PC-3 (cell line): Measurements from ENCODE around the gene ARL4A. TPM values are rescaled to one million over a fixed set of nuclear protein-coding genes. Genes with fewer than 3 reads are reported as not detected.
"Not testable (repeated sequence)": the region's sequence is repeated elsewhere in the genome, so short reads cannot be mapped to it uniquely, and the experiment has no call there.

Experiments used
- ATAC-seq: fragments of 200-7000 bp; cut with Tn5 transposase; 2 replicates; pipeline ENCODE4 v1.9.1; 2020; ENCODE audit warnings: mild to moderate bottlenecking, moderate library complexity
- BruUV-seq: library from RNA; stranded (reverse); fragments of 400-500 nt; replicated peaks from 2 replicates; lab custom pipeline; 2021; lab: Mats Ljungman, UMichigan
- CTCF ChIA-PET: fragments of 300-600 bp; sonication (Branson Sonifier 250); formaldehyde crosslinking; loops from one replicate; lab custom pipeline; 2022; ENCODE audit warnings: antibody characterized with exemption; lab: Charles Lee
- POLR2A ChIA-PET: fragments of 300-600 bp; sonication (Branson Sonifier 250); formaldehyde crosslinking; loops from one replicate; lab custom pipeline; 2022; ENCODE audit warnings: antibody characterized with exemption; ENCODE audit not compliant: unreplicated experiment; lab: Charles Lee
- DNase-seq: peaks from one replicate; pipeline ENCODE4 v3.0.0-alpha.2; 2015
- H2AFZ ChIP-seq: fragments of 300-600 bp; sonication (generic); 2 replicates; pipeline ENCODE4 v1.6.0; 2016; ENCODE audit warnings: antibody characterized with exemption, low read length
- H3F3A ChIP-seq: fragments of 300-600 bp; sonication (generic); one replicate; pipeline ENCODE4 v1.6.0; 2017; ENCODE audit warnings: antibody characterized with exemption, low read length, control low read depth, mild to moderate bottlenecking; ENCODE audit not compliant: unreplicated experiment
- H3K27ac ChIP-seq: fragments of 300-600 bp; sonication (generic); 2 replicates; pipeline ENCODE4 v1.5.1; 2016; ENCODE audit warnings: mild to moderate bottlenecking, low read length
- H3K27me3 ChIP-seq: fragments of 300-600 bp; sonication (generic); 2 replicates; pipeline ENCODE4 v1.6.1; 2016; ENCODE audit warnings: low read length, mixed read lengths
- H3K36me3 ChIP-seq: fragments of 300-600 bp; sonication (generic); 2 replicates; pipeline ENCODE4 v1.6.1; 2016; ENCODE audit warnings: low read depth, mixed run types, low read length, mixed read lengths
- H3K4me1 ChIP-seq: fragments of 300-600 bp; sonication (generic); 2 replicates; pipeline ENCODE4 v1.5.1; 2016; ENCODE audit warnings: low read length; ENCODE audit not compliant: insufficient read depth
- H3K4me2 ChIP-seq: fragments of 300-600 bp; sonication (generic); 2 replicates; pipeline ENCODE4 v1.6.0; 2016; ENCODE audit warnings: low read length
- H3K4me3 ChIP-seq: fragments of 300-600 bp; sonication (generic); 2 replicates; pipeline ENCODE4 v1.5.1; 2016; ENCODE audit warnings: mild to moderate bottlenecking, low read length, mixed read lengths
- H3K79me2 ChIP-seq: fragments of 300-600 bp; sonication (generic); 2 replicates; pipeline ENCODE4 v1.6.1; 2017; ENCODE audit warnings: low read length, mixed read lengths
- H3K9ac ChIP-seq: fragments of 300-600 bp; sonication (generic); 2 replicates; pipeline ENCODE4 v1.6.0; 2016; ENCODE audit warnings: mild to moderate bottlenecking, low read length
- H3K9me2 ChIP-seq: fragments of 300-600 bp; sonication (generic); replicated peaks from 2 replicates; pipeline ENCODE4 v1.6.1; 2016; ENCODE audit warnings: mixed run types, low read length, mixed read lengths
- H3K9me3 ChIP-seq: fragments of 300-600 bp; sonication (generic); 2 replicates; pipeline ENCODE4 v1.6.1; 2016; ENCODE audit warnings: low read length, mixed read lengths
- H4K20me1 ChIP-seq: fragments of 300-600 bp; sonication (generic); 2 replicates; pipeline ENCODE4 v1.6.1; 2016; ENCODE audit warnings: low read length, mixed read lengths
- EZH2 ChIP-seq: fragments of 300-600 bp; sonication (generic); IDR thresholded peaks from one replicate; pipeline ENCODE4 v1.6.1; 2017; ENCODE audit warnings: antibody characterized with exemption, mild to moderate bottlenecking, low read length; ENCODE audit not compliant: unreplicated experiment
- EZH2phosphoT487 ChIP-seq: fragments of 300-600 bp; sonication (generic); IDR thresholded peaks from 2 replicates; pipeline ENCODE4 v1.6.1; 2018; ENCODE audit warnings: mild to moderate bottlenecking, antibody characterized with exemption, low read length, borderline replicate concordance
- intact Hi-C: fragments of 100-400 bp; cut with micrococcal nuclease; formaldehyde crosslinking; loops from 2 replicates; pipeline ENCODE4 v1.9.0; 2023
- total RNA-seq: library from RNA; depleted of rRNA; stranded (reverse); fragments of >200 nt; gene quantifications from 2 replicates; pipeline ENCODE4 v1.2.3, GENCODE V29; 2014
- TF ChIP-seq, protein P1 (sequence below): fragments of 300-600 bp; sonication (generic); conservative IDR thresholded peaks from 2 replicates; pipeline ENCODE4 v1.5.1; 2017; ENCODE audit warnings: antibody characterized with exemption, low read depth, mild to moderate bottlenecking, low read length

Gene ARL4A
- total RNA-seq, 1 experiment from 2014 or later, result 23.7 TPM

DNA sequence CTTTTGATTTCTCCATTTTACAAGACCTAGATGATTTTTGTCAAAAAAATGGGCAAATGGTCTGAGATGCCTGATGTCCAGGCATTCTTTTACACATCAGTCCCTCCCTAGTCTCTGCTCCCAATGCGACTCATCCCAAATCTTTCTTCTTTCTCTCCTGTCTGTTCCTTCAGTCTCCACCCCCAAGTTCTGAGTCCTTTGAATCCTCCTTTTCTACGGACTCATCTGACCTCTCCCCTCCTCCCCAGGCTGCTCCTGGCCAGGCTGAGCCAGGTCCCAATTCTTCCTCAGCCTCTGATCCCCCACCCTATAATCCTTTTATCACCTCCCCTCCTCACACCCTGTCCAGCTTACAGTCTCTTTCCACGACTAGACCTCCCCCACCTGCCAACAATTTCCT, 26.4 kb upstream of the ARL4A start:
- Histone ChIP-seq H3K4me2 (peak overlapping the region; percentile 50), H3K4me3 (peak overlapping the region; percentile 43; the same call in 1 of the 2 replicates), H2AFZ (peak overlapping the region; percentile 35; the same call in 1 of the 2 replicates), H3K27ac (peak overlapping the region; percentile 43), H3K4me1 (peaks cover 19% of the 10 kb centered on the region)
- H3K9me3 ChIP-seq, H3K9me2 ChIP-seq, H3F3A ChIP-seq, CTCF ChIA-PET, ATAC-seq, H3K79me2 ChIP-seq, H3K36me3 ChIP-seq, H3K9ac ChIP-seq, H3K27me3 ChIP-seq, POLR2A ChIA-PET, H4K20me1 ChIP-seq: not testable (repeated sequence)
- intact Hi-C loops, result loop anchor here (2.0 kb wide), 1 partner anchor 14 kb away; no protein-coding TSS in a partner anchor
- DNase-seq, result peak; percentile 40
- BruUV-seq, result TSS peak; percentile 71

DNA sequence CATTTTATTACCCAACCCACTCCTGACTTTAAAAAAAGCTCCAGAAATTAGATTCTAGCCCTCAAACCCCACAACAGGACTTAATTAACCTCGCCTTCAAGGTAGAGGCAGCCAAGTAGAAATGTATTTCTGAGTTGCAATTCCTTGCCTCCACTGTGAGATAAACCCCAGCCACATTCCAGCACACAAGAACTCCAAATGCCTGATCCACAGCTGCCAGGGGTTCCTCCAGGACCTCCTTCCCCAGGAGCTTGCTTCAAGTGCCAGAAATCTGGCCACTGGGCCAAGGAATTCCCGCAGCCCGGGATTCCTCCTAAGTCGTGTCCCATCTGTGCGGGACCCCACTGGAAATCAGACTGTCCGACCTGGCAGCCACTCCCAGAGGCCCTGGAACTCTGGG, 25.9 kb upstream of the ARL4A start:
- no peaks in the 10 kb centered on the region for H3K9me2 ChIP-seq
- CTCF ChIA-PET, result no interaction called here
- H3F3A ChIP-seq, result no peaks in the 10 kb centered on the region
- no peak overlapping the region for H2AFZ ChIP-seq
- no peak for DNase-seq
- intact Hi-C loops, result loop anchor here (2.0 kb wide), 1 partner anchor 15 kb away; no protein-coding TSS in a partner anchor
- POLR2A ChIA-PET, result no interaction called here
- H3K4me3 ChIP-seq, result no peak overlapping the region
- no peaks in the 10 kb centered on the region for H3K9me3 ChIP-seq
- H3K79me2 ChIP-seq, result no peaks in the 10 kb centered on the region
- peaks cover 22% of the 10 kb centered on the region for H3K4me1 ChIP-seq
- peak overlapping the region; percentile 50; the same call in 1 of the 2 replicates for H3K4me2 ChIP-seq
- H4K20me1 ChIP-seq, result no peaks in the 10 kb centered on the region
- H3K9ac ChIP-seq, result no peak overlapping the region
- H3K27me3 ChIP-seq, result no peaks in the 10 kb centered on the region
- H3K36me3 ChIP-seq, result no peaks in the 10 kb centered on the region
- BruUV-seq, result no TSS peak
- TF ChIP-seq EZH2phosphoT487 (no peak), EZH2 (no peak)
- TF ChIP-seq, protein P1, sequence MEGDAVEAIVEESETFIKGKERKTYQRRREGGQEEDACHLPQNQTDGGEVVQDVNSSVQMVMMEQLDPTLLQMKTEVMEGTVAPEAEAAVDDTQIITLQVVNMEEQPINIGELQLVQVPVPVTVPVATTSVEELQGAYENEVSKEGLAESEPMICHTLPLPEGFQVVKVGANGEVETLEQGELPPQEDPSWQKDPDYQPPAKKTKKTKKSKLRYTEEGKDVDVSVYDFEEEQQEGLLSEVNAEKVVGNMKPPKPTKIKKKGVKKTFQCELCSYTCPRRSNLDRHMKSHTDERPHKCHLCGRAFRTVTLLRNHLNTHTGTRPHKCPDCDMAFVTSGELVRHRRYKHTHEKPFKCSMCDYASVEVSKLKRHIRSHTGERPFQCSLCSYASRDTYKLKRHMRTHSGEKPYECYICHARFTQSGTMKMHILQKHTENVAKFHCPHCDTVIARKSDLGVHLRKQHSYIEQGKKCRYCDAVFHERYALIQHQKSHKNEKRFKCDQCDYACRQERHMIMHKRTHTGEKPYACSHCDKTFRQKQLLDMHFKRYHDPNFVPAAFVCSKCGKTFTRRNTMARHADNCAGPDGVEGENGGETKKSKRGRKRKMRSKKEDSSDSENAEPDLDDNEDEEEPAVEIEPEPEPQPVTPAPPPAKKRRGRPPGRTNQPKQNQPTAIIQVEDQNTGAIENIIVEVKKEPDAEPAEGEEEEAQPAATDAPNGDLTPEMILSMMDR, result no peak
- H3K27ac ChIP-seq, result no peak overlapping the region
- no peak for ATAC-seq

DNA sequence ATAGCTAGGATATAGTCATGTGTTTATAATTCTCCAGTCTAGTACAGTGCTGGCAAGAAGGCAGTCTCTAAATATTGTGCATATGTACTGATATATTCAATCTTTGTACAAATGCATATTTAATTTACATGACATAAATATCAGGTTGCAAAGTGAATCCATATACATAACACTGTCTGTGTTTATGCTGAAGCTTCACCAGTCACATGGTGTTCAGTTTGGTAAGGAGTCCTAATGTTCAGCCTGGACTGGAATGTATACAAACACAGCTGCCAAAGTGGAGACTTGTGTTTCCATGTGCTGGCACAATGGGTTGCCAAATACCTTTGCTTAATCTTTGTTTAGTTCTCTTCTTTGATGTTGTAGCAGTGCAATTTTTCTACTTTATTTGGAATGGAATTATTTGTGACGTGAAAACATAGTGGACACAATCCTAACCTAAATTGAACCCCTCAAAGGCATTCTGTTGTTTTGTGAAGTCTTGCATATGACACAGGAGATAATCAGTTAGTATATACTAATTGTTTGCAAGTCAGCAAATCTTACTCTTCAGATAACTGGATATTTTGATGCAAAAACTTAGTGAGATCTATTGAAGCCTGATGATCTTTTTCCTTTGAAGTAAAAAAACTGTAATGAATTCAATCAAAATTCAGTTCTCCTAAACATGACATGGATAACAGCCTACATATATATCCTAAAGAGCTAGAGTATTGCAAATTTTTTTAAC, 17.3 kb upstream of the ARL4A start:
- CTCF ChIA-PET, result no interaction called here
- H3F3A ChIP-seq, result no peaks in the 10 kb centered on the region
- TF ChIP-seq, protein P1, result no peak
- TF ChIP-seq EZH2 (no peak), EZH2phosphoT487 (no peak)
- H3K4me1 ChIP-seq, result peaks cover 17% of the 10 kb centered on the region
- POLR2A ChIA-PET, result no interaction called here
- H3K9me3 ChIP-seq, result no peaks in the 10 kb centered on the region
- H4K20me1 ChIP-seq, result no peaks in the 10 kb centered on the region
- H3K79me2 ChIP-seq, result no peaks in the 10 kb centered on the region
- no peak overlapping the region for H3K4me3 ChIP-seq
- H3K36me3 ChIP-seq, result no peaks in the 10 kb centered on the region
- H3K9me2 ChIP-seq, result no peaks in the 10 kb centered on the region
- no peaks in the 10 kb centered on the region for H3K27me3 ChIP-seq
- no TSS peak for BruUV-seq
- no peak for DNase-seq
- no peak for ATAC-seq
- no peak overlapping the region for H3K4me2 ChIP-seq
- intact Hi-C loops, result no loop called here
- no peak overlapping the region for H3K9ac ChIP-seq
- no peak overlapping the region for H2AFZ ChIP-seq
- H3K27ac ChIP-seq, result no peak overlapping the region
